IMR-90 (cell line): Measurements from ENCODE around the gene VIT. TPM values are rescaled to one million over a fixed set of nuclear protein-coding genes. Genes with fewer than 3 reads are reported as not detected.

ENCODE experiments used
- ATAC-seq: fragments of 200-7000 bp; cut with Tn5 transposase; 2 replicates; pipeline ENCODE4 v1.9.1; 2020; ENCODE audit warnings: low read depth, mild to moderate bottlenecking, moderate library complexity
- BruUV-seq: library from RNA; stranded (reverse); fragments of 400-500 nt; replicated peaks from 2 replicates; lab custom pipeline; 2021; lab: Mats Ljungman, UMichigan
- CTCF ChIA-PET: fragments of 300-600 bp; formaldehyde crosslinking; extraction: SDS; loops from one replicate; lab custom pipeline; 2021; ENCODE audit warnings: antibody characterized with exemption; lab: Yijun Ruan, JAX
- POLR2A ChIA-PET: fragments of 300-600 bp; sonication (Branson Sonifier 250); formaldehyde crosslinking; loops from one replicate; lab custom pipeline; 2022; ENCODE audit warnings: antibody characterized with exemption; ENCODE audit not compliant: unreplicated experiment; lab: Charles Lee
- DNase-seq: peaks from one replicate; pipeline ENCODE4 v3.0.0; 2013
- H2AFZ ChIP-seq: replicated peaks from 2 replicates; pipeline ENCODE3; 2013; ENCODE audit warnings: low read length, mild to moderate bottlenecking; ENCODE audit not compliant: poor library complexity
- H2AK5ac ChIP-seq: 2 replicates; pipeline ENCODE4 v1.6.1; 2013; ENCODE audit warnings: low read depth, low read length, inconsistent platforms
- H2AK9ac ChIP-seq: replicated peaks from 2 replicates; pipeline ENCODE3; 2013; ENCODE audit warnings: mild to moderate bottlenecking, low read depth, low read length, moderate library complexity; ENCODE audit not compliant: poor library complexity
- H2BK120ac ChIP-seq: 2 replicates; pipeline ENCODE4 v1.6.1; 2013; ENCODE audit warnings: low read depth, low read length, inconsistent platforms
- H2BK15ac ChIP-seq: 3 replicates; pipeline ENCODE4 v1.6.1; 2013; ENCODE audit warnings: low read depth, low read length, inconsistent platforms
- H2BK20ac ChIP-seq: 2 replicates; pipeline ENCODE4 v1.6.1; 2013; ENCODE audit warnings: low read depth, mild to moderate bottlenecking, inconsistent platforms, low read length, moderate library complexity
- H2BK5ac ChIP-seq: 2 replicates; pipeline ENCODE4 v1.6.1; 2013; ENCODE audit warnings: mild to moderate bottlenecking, low read depth, low read length, inconsistent platforms; ENCODE audit not compliant: poor library complexity, severe bottlenecking
- H3K14ac ChIP-seq: replicated peaks from 2 replicates; pipeline ENCODE4 v1.6.1; 2013; ENCODE audit warnings: low read depth, low read length, inconsistent platforms
- H3K18ac ChIP-seq: 2 replicates; pipeline ENCODE4 v1.6.1; 2013; ENCODE audit warnings: low read depth, low read length, control low read depth
- H3K23ac ChIP-seq: 2 replicates; pipeline ENCODE4 v1.6.1; 2013; ENCODE audit warnings: low read depth, low read length, inconsistent platforms
- H3K27ac ChIP-seq: 2 replicates; pipeline ENCODE4 v1.5.1; 2013; ENCODE audit warnings: mild to moderate bottlenecking, control low read depth, low read length; ENCODE audit not compliant: insufficient read depth
- H3K27me3 ChIP-seq: 2 replicates; pipeline ENCODE4 v1.6.1; 2013; ENCODE audit warnings: low read length; ENCODE audit not compliant: control insufficient read depth, insufficient read depth
- H3K36me3 ChIP-seq: 2 replicates; pipeline ENCODE4 v1.6.1; 2013; ENCODE audit warnings: low read length, mixed read lengths; ENCODE audit not compliant: control insufficient read depth, insufficient read depth
- H3K4ac ChIP-seq: 2 replicates; pipeline ENCODE4 v1.6.1; 2013; ENCODE audit warnings: low read depth, low read length, inconsistent platforms
- H3K4me1 ChIP-seq: 2 replicates; pipeline ENCODE4 v1.6.1; 2013; ENCODE audit warnings: low read length, mixed read lengths; ENCODE audit not compliant: control insufficient read depth, insufficient read depth
- H3K4me2 ChIP-seq: 2 replicates; pipeline ENCODE4 v1.6.1; 2013; ENCODE audit warnings: low read depth, mild to moderate bottlenecking, control low read depth, low read length, moderate library complexity
- H3K4me3 ChIP-seq: 2 replicates; pipeline ENCODE4 v1.5.1; 2013; ENCODE audit warnings: low read depth, mild to moderate bottlenecking, control low read depth, low read length, moderate library complexity; ENCODE audit not compliant: insufficient read depth
- H3K56ac ChIP-seq: 2 replicates; pipeline ENCODE4 v1.6.1; 2013; ENCODE audit warnings: low read length, inconsistent platforms; ENCODE audit not compliant: insufficient read depth; ENCODE audit errors: extremely low read depth
- H3K79me1 ChIP-seq, 2 experiments: 2 replicates each; pipeline ENCODE4 v1.6.1; 2013; ENCODE audit warnings: low read length in 2 of 2, inconsistent platforms in 1 of 2, low read depth in 1 of 2
- H3K9ac ChIP-seq: 2 replicates; pipeline ENCODE4 v1.6.1; 2013; ENCODE audit warnings: low read depth, low read length, control low read depth
- H3K9me1 ChIP-seq: 2 replicates; pipeline ENCODE4 v1.6.1; 2013; ENCODE audit warnings: low read length, inconsistent platforms; ENCODE audit not compliant: insufficient read depth
- H3K9me3 ChIP-seq: 2 replicates; pipeline ENCODE4 v1.6.1; 2013; ENCODE audit warnings: low read length; ENCODE audit not compliant: control insufficient read depth, insufficient read depth
- H4K20me1 ChIP-seq: 2 replicates; pipeline ENCODE4 v1.6.1; 2013; ENCODE audit warnings: low read length, inconsistent platforms; ENCODE audit not compliant: insufficient read depth
- H4K5ac ChIP-seq: 2 replicates; pipeline ENCODE4 v1.6.1; 2013; ENCODE audit warnings: mild to moderate bottlenecking, low read depth, low read length, control low read depth
- H4K8ac ChIP-seq, 2 experiments: 2 replicates each; pipeline ENCODE4 v1.6.1; 2013; ENCODE audit warnings: low read depth in 2 of 2, low read length in 2 of 2, control low read depth in 1 of 2, inconsistent platforms in 1 of 2
- H4K91ac ChIP-seq: 2 replicates; pipeline ENCODE4 v1.6.1; 2013; ENCODE audit warnings: low read depth, low read length, inconsistent platforms; ENCODE audit not compliant: insufficient read depth
- BHLHE40 ChIP-seq: fragments of 150-350 bp; IDR thresholded peaks from 2 replicates; pipeline ENCODE4 v1.6.1; 2016; ENCODE audit warnings: mild to moderate bottlenecking, low read depth, low read length
- CEBPB ChIP-seq: IDR thresholded peaks from 2 replicates; pipeline ENCODE4 v1.6.1; 2012; ENCODE audit warnings: low read depth, low read length, improper control_type of control experiment
- CHD1 ChIP-seq: IDR thresholded peaks from 2 replicates; pipeline ENCODE4 v1.6.1; 2012; ENCODE audit warnings: low read depth, low read length, improper control_type of control experiment
- ELK1 ChIP-seq: fragments of 150-350 bp; IDR thresholded peaks from 2 replicates; pipeline ENCODE4 v1.6.1; 2016; ENCODE audit warnings: low read depth, mild to moderate bottlenecking, low read length, moderate library complexity, borderline replicate concordance
- FOS ChIP-seq: fragments of 150-350 bp; IDR thresholded peaks from 2 replicates; pipeline ENCODE4 v1.6.1; 2016; ENCODE audit warnings: low read depth, low read length
- MAFK ChIP-seq: IDR thresholded peaks from 2 replicates; pipeline ENCODE4 v1.6.1; 2012; ENCODE audit warnings: low read depth, low read length, improper control_type of control experiment
- MAZ ChIP-seq: IDR thresholded peaks from 2 replicates; pipeline ENCODE4 v1.6.1; 2012; ENCODE audit warnings: low read depth, mild to moderate bottlenecking, low read length, improper control_type of control experiment, moderate library complexity, borderline replicate concordance
- NFE2L2 ChIP-seq: fragments of 150-350 bp; IDR thresholded peaks from 2 replicates; pipeline ENCODE4 v1.6.1; 2016; ENCODE audit warnings: low read depth, mild to moderate bottlenecking, low read length
- POLR2A ChIP-seq: IDR thresholded peaks from 2 replicates; pipeline ENCODE4 v1.6.1; 2012; ENCODE audit warnings: mild to moderate bottlenecking, low read depth, low read length
- RAD21 ChIP-seq: IDR thresholded peaks from 2 replicates; pipeline ENCODE4 v1.6.1; 2012; ENCODE audit warnings: low read length, improper control_type of control experiment
- RCOR1 ChIP-seq: IDR thresholded peaks from 2 replicates; pipeline ENCODE4 v1.6.1; 2012; ENCODE audit warnings: mild to moderate bottlenecking, low read length, improper control_type of control experiment; ENCODE audit not compliant: insufficient replicate concordance
- RFX5 ChIP-seq: IDR thresholded peaks from 2 replicates; pipeline ENCODE4 v1.8.0; 2012; ENCODE audit warnings: low read depth, mild to moderate bottlenecking, low read length, moderate library complexity
- SMC3 ChIP-seq: fragments of 150-350 bp; IDR thresholded peaks from 2 replicates; pipeline ENCODE4 v1.6.1; 2016; ENCODE audit warnings: low read depth, mild to moderate bottlenecking, antibody characterized with exemption, low read length, moderate library complexity
- WGBS, 2 experiments: methylation state at CpG; one replicate each; pipeline versions ENCODE4 v1.1.5 to v1.1.7; 2013; ENCODE audit warnings: missing lambda C conversion rate in 2 of 2; ENCODE audit not compliant: insufficient read length in 1 of 2; ENCODE audit errors: extremely low coverage in 2 of 2; 5-methylcytosine and 5-hydroxymethylcytosine counted together
- dilution Hi-C: fragments of 300-500 bp; cut with HindIII; formaldehyde crosslinking; loops from one replicate; pipeline ENCODE4 v1.14.3; 2018; ENCODE audit warnings: low sequenced_read_pairs; ENCODE audit not compliant: unreplicated experiment
- in situ Hi-C: fragments of 300-500 bp; cut with MboI; formaldehyde crosslinking; loops from 3 replicates; pipeline ENCODE4 v1.14.3; 2019; ENCODE audit warnings: low sequenced_read_pairs, inconsistent platforms, mixed read lengths
- intact Hi-C: fragments of 100-400 bp; cut with micrococcal nuclease; formaldehyde crosslinking; loops from 2 replicates; pipeline ENCODE4 v1.10.0; 2022
- polyA plus RNA-seq, 3 experiments: library from polyadenylated mRNA; depleted of rRNA; stranded (reverse); fragments of >200 nt; gene quantifications; 2 replicates each; pipeline ENCODE4 v1.2.3, GENCODE V29; 2012; ENCODE audit warnings: low replicate concordance in 1 of 3
- total RNA-seq: library from RNA; depleted of rRNA; stranded (reverse); fragments of >200 nt; gene quantifications from 2 replicates; pipeline ENCODE4 v1.2.3, GENCODE V29; 2012

VIT gene
- total and polyA plus RNA-seq, 2 of the 4 experiments (the other 2 are of a cell fraction): under 0.01 TPM; not detected in 1

DNA sequence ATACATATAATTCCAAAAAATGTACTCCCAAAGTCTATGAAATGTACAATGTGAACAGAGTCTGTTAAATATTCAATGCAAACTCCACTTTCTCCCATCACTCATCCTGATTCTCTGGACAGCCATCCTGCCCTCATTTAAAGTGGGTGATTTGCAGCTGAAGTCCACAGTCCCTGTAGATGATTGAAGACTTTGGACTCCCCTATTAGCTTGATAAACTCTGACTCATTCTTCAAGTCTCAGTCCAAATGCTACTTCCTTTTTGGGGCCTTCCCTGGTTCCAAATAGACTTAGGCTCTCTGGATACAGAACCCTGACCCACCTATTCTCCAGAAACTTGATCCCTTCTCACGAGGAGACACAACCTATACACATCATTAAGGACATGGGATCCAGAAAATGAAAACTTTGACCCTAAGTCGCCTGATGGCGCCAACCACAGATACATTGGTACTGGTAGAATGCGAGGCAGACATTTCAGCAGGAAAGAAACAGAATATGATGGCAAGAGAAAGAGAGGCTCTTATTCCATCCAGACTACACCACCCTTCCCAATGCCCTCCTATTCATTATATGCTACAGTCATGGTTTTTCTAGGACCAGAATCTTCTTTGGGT lies 122.7 kb downstream of the VIT start:
- no peak overlapping the region for H3K4ac ChIP-seq
- H3K4me3 ChIP-seq: no peak overlapping the region
- H3K9me3 ChIP-seq: no peaks in the 10 kb centered on the region
- H3K27me3 ChIP-seq: peaks cover 9% of the 10 kb centered on the region
- H2BK120ac ChIP-seq: no peak overlapping the region
- no peak overlapping the region for H3K23ac ChIP-seq
- H4K91ac ChIP-seq: no peak overlapping the region
- H4K8ac ChIP-seq: no peak overlapping the region
- no peaks in the 10 kb centered on the region for H3K4me1 ChIP-seq
- no peak overlapping the region for H3K27ac ChIP-seq
- no peak overlapping the region for H2AK9ac ChIP-seq
- no peaks in the 10 kb centered on the region for H3K79me1 ChIP-seq
- H2AK5ac ChIP-seq: no peak overlapping the region
- no peak overlapping the region for H3K56ac ChIP-seq
- dilution Hi-C loops (no loop called here), in situ Hi-C loops (no loop called here), intact Hi-C loops (no loop called here)
- H3K4me2 ChIP-seq: no peak overlapping the region
- H3K18ac ChIP-seq: no peak overlapping the region
- H2BK15ac ChIP-seq: no peak overlapping the region
- DNase-seq: no peak
- no CpG with 5 or more reads among the region's 4 CpGs for WGBS, 2 experiments
- H2AFZ ChIP-seq: no peak overlapping the region
- H3K14ac ChIP-seq: no peak overlapping the region
- ChIA-PET POLR2A (no interaction called here), CTCF (no interaction called here)
- no peaks in the 10 kb centered on the region for H3K36me3 ChIP-seq
- H2BK20ac ChIP-seq: no peak overlapping the region
- TF ChIP-seq RAD21: no peak
- no peak for TF ChIP-seq SMC3
- TF ChIP-seq MAFK: no peak
- no peak for TF ChIP-seq FOS
- no peak for TF ChIP-seq CHD1
- TF ChIP-seq ELK1: no peak
- no peak for TF ChIP-seq RFX5
- TF ChIP-seq NFE2L2: no peak
- TF ChIP-seq MAZ: no peak
- TF ChIP-seq RCOR1: no peak
- TF ChIP-seq BHLHE40: no peak
- no peak for TF ChIP-seq POLR2A
- TF ChIP-seq CEBPB: no peak
- no peaks in the 10 kb centered on the region for H4K20me1 ChIP-seq
- BruUV-seq: no TSS peak
- ATAC-seq: no peak
- H3K9ac ChIP-seq: no peak overlapping the region
- H4K5ac ChIP-seq: no peak overlapping the region
- H3K9me1 ChIP-seq: no peaks in the 10 kb centered on the region
- no peak overlapping the region for H2BK5ac ChIP-seq
